Activated naive CD4-positive, alpha-beta T cell treated with anti-CD3 and anti-CD28 coated beads, Interleukin-2, amount 50 U/mL, for 72 hours (primary cell): ENCODE measurements around the gene AVPR2. TPM values are rescaled to one million over a fixed set of nuclear protein-coding genes. Genes with fewer than 3 reads are reported as not detected.

Experiments
- ATAC-seq, 2 donors: fragments of 150-1000 bp; cut with Tn5 transposase; 2 replicates each; pipeline ENCODE4 v1.10.0; 2021; ENCODE audit warnings: mild to moderate bottlenecking in 2 of 2, moderate library complexity in 2 of 2
- DNase-seq, 2 donors: peaks; one replicate each; pipeline ENCODE4 v3.0.0; 2021 to 2022; ENCODE audit warnings: low spot score in 2 of 2
- H3K27ac Mint-ChIP-seq, 2 donors: one replicate each; pipeline ENCODE4 v1.8.0; 2022; ENCODE audit warnings: mild to moderate bottlenecking in 2 of 2, mixed read lengths in 2 of 2
- H3K36me3 Mint-ChIP-seq, 2 donors: one replicate each; pipeline ENCODE4 v1.8.0; 2022; ENCODE audit warnings: mixed read lengths in 2 of 2
- H3K9me3 Mint-ChIP-seq, 2 donors: one replicate each; pipeline ENCODE4 v1.8.0; 2022; ENCODE audit warnings: mixed read lengths in 2 of 2
- total RNA-seq, 2 donors: library from RNA; stranded (reverse); gene quantifications; one replicate each; pipeline ENCODE4 v1.2.3, GENCODE V29; 2022

The AVPR2 gene
- total RNA-seq, 2 donors from 2014 or later: not detected

GRCh38 chrX:153868576-153869472 is 35.6 kb upstream of the AVPR2 start:
- Mint-ChIP-seq H3K9me3 (no peaks in the 10 kb centered on the region), H3K36me3 (no peaks in the 10 kb centered on the region), H3K27ac (no peak overlapping the region)
- ATAC-seq (no peak), DNase-seq (no peak)

GRCh38 chrX:153869473-153870287 is 34.8 kb upstream of the AVPR2 start:
- no peak overlapping the region for H3K27ac Mint-ChIP-seq
- peaks cover 0 to 2% of the 10 kb centered on the region in 2 donors for H3K9me3 Mint-ChIP-seq
- DNase-seq (no peak), ATAC-seq (no peak)
- H3K36me3 Mint-ChIP-seq: no peaks in the 10 kb centered on the region

GRCh38 chrX:153870288-153870690 is 34.2 kb upstream of the AVPR2 start:
- Mint-ChIP-seq H3K9me3 (peaks cover 0 to 4% of the 10 kb centered on the region in 2 donors), H3K27ac (no peak overlapping the region), H3K36me3 (no peaks in the 10 kb centered on the region)
- DNase-seq (no peak), ATAC-seq (no peak)

- no peak overlapping the region for H3K27ac Mint-ChIP-seq
- no peaks in the 10 kb centered on the region for H3K36me3 Mint-ChIP-seq
- DNase-seq (no peak), ATAC-seq (no peak)
- H3K9me3 Mint-ChIP-seq: peaks cover 0 to 4% of the 10 kb centered on the region in 2 donors
Observed at GRCh38 chrX:153870791-153871360, 33.6 kb upstream of the AVPR2 start.

GRCh38 chrX:153871451-153871850 is 33.0 kb upstream of the AVPR2 start:
- Mint-ChIP-seq H3K36me3 (no peaks in the 10 kb centered on the region), H3K27ac (no peak overlapping the region), H3K9me3 (peaks cover 4% of the 10 kb centered on the region in 2 donors)

GRCh38 chrX:153871946-153872878 is 32.3 kb upstream of the AVPR2 start:
- ATAC-seq (no peak), DNase-seq (no peak)
- Mint-ChIP-seq H3K36me3 (no peaks in the 10 kb centered on the region), H3K27ac (no peak overlapping the region), H3K9me3 (peaks cover 4% of the 10 kb centered on the region in 2 donors)

More at GRCh38 chrX:153871451-153871850, 33.0 kb upstream of the AVPR2 start:
- DNase-seq: no peak
- ATAC-seq: no peak

- peaks cover 4% of the 10 kb centered on the region in 2 donors for H3K9me3 Mint-ChIP-seq
Observed at GRCh38 chrX:153873282-153874084, 31.0 kb upstream of the AVPR2 start.

GRCh38 chrX:153874085-153874365 is 30.4 kb upstream of the AVPR2 start:
- peak overlapping the region in 1 of 2 donors; percentile 14 for H3K27ac Mint-ChIP-seq
- no peaks in the 10 kb centered on the region for H3K36me3 Mint-ChIP-seq
- peaks cover 4% of the 10 kb centered on the region in 2 donors for H3K9me3 Mint-ChIP-seq
- ATAC-seq: no peak
- DNase-seq: no peak

More at GRCh38 chrX:153873282-153874084, 31.0 kb upstream of the AVPR2 start:
- Mint-ChIP-seq H3K27ac (no peak overlapping the region), H3K36me3 (no peaks in the 10 kb centered on the region)
- ATAC-seq (no peak), DNase-seq (no peak)

- ATAC-seq (no peak), DNase-seq (no peak)
- no peaks in the 10 kb centered on the region for H3K36me3 Mint-ChIP-seq
- H3K9me3 Mint-ChIP-seq: peaks cover 4% of the 10 kb centered on the region in 2 donors
- peak overlapping the region in 1 of 2 donors; percentile 14 for H3K27ac Mint-ChIP-seq
Observed at GRCh38 chrX:153874366-153875125, 29.9 kb upstream of the AVPR2 start.

GRCh38 chrX:153875391-153876111 is 28.9 kb upstream of the AVPR2 start:
- ATAC-seq (peak; percentile 53 to 73), DNase-seq (peak in 1 of 2 donors; percentile 75)
- Mint-ChIP-seq H3K36me3 (no peaks in the 10 kb centered on the region), H3K9me3 (peaks cover 4% of the 10 kb centered on the region in 2 donors), H3K27ac (no peak overlapping the region)

- no peaks in the 10 kb centered on the region for H3K36me3 Mint-ChIP-seq
- peaks cover 4% of the 10 kb centered on the region in 2 donors for H3K9me3 Mint-ChIP-seq
- DNase-seq (no peak), ATAC-seq (no peak)
- H3K27ac Mint-ChIP-seq: no peak overlapping the region
Observed at GRCh38 chrX:153876112-153876491, 28.4 kb upstream of the AVPR2 start.

- Mint-ChIP-seq H3K36me3 (no peaks in the 10 kb centered on the region), H3K9me3 (peaks cover 4% of the 10 kb centered on the region in 2 donors), H3K27ac (no peak overlapping the region)
- ATAC-seq: no peak
- no peak for DNase-seq
Observed at GRCh38 chrX:153877571-153878261, 26.8 kb upstream of the AVPR2 start.

GRCh38 chrX:153878345-153878744 is 26.1 kb upstream of the AVPR2 start:
- H3K27ac Mint-ChIP-seq: no peak overlapping the region
- peaks cover 4% of the 10 kb centered on the region in 2 donors for H3K9me3 Mint-ChIP-seq
- no peaks in the 10 kb centered on the region for H3K36me3 Mint-ChIP-seq
- ATAC-seq (no peak), DNase-seq (no peak)
